Amniotic epithelial cell (primary cell): ENCODE results near the gene SPECC1.

Source experiments
- DNase-seq: peaks from one replicate; pipeline ENCODE4 v3.0.0-alpha.2; 2010; ENCODE audit warnings: low read depth

The SPECC1 gene

DNA sequence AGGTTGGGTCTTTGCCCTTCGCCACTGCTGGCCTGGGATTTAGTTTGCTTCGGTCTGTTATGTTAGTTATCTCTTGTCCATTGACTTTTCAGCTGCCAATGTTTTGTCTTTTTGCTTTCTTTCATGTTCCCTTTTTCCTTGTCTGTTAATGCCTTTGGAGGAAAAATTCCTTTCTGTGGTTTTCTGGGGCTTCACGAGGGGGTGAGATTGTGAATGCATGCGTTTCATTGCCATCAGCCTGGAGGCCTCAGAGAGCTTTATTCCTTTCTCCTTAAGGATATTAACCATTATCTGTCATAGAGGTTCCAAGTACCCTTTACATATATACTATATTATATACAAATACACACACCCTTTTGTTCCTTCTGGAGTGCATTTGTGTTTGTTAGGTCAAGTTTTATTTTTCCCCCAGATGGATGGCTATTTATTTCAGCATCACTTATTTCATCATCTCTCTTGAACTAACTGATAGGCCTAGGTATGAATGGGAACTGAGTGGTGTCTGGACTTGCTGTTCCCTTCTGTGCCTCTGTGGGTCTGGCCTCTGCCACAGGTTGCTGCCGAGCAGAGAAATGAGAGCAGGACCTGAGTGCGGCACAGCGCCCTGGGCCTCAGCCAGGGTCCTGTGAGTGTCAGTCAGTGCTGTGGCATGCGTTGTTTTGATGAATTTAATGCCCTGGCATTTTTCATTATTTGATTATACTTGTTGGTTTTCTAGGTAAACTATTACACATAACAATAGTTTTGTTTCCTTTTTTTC, 264.8 kb downstream of the SPECC1 start:
- DNase-seq, result peak; percentile 39

- peak; percentile 31 for DNase-seq
Observed at GRCh38 chr17:20275653-20276052, 266.5 kb downstream of the SPECC1 start.

DNA sequence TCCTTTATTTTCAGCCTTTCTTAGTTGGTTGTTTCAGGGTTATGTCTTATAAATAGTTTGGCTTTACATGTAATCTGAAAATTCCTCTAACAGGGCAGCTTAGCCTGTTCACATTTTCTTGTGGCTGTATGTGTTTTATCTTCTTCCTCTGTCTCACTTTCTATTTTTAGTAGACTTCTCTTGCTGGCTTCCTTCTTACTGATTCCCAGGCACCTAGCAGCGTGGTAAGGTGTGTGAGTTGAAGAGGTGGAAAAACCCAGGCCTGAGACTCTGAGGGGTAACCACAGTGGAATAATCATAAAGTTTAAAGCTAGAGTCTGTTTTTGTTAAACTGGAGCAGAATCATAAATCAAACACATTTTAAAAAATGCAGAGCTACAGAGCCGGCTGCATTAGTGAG, 267.3 kb downstream of the SPECC1 start:
- no peak for DNase-seq

DNA sequence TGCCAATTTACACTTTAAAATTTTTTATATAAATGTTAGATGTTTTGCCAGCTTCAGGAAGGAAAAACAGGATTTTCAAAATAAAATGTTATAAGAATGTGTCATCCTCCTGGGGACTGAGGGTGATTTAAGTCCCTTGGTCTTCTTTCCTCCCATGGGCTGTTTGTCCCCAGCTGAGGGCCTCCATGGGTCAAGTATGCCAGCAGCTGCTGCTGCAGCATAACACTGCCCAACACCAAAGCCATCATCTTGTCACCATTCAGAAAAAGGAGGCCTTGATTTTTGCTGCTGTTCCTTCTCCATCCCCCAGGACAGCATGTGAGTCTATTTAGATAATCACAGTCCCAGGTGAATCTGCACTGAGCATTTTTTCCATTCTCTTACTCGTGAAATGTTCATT, 269.6 kb downstream of the SPECC1 start:
- no peak for DNase-seq

DNA sequence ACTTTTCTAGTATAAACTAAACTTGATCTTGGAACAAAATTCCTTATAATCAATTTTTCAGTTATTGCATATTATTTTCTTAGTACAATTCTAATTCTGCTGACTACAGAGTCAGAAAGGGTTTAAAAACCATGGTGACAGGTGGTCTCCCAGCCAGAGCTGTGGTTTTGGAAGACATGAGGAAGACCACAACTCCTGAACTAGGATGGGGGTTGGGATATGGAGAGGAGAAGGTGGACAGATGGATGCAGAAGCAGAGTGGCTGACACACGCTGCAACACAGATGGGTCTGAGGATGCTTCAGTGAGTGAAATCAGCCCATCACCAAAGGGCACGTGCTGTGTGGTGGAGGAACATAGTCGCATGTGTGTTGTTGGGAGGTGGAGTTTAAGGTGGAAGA, 270.5 kb downstream of the SPECC1 start:
- DNase-seq, result no peak

DNA sequence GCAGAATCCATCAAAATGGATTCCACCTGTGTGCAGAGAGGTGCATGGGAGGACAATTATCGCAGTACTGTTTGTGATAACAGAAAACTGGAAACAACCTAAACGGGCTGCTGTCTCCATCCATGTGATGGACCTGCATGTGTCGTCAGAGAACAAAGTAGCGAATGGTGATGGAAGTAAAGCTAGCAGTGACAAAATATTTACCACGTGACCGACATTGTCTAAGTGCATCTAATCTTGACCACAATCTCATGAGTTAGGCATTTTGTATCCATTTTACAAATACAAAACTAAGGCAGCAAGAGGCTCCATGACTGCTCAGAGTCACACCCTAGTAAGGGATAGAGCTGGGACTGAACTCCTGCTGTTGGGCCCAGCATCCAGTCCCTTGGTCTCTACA, 270.9 kb downstream of the SPECC1 start:
- no peak for DNase-seq

DNA sequence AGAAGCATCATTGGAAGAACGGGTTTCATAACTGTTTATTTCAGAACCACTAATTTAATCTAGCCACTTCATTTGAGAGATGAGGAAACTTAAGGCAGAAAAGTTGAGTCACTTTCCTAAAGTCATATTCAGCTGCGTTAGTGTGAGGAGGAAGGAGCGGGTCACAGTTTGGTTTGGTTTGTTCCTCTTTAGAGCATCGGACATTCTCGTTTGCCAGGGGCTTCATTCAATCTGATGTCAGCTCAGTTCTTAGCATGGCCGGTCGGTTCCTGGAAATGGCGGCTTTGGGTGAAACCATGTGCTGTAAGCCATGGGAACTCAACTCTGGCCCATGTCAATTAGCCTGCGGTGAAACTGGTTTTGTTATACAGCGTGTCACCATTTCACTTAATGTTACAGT, 271.7 kb downstream of the SPECC1 start:
- DNase-seq, result no peak

DNA sequence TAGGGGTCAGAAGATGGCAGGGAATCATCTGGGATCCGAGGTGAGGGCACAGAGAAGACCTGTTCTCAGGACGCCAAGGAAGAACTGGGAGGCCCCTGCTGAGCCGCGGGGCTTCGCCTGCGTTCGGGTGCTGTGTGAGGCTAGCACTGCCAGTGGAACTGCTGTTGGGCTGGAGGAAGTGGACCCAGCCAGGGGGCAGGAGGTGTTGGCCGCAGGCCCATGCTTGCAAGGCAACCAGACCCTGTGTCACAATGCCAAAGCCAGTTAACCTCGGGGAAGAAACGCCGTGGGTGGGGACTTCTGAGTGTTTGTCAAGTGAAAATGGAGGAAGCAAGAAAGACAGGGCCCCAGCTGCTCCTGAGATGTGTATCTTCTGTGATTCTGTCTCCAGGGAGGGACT, 272.7 kb downstream of the SPECC1 start:
- no peak for DNase-seq

- DNase-seq, result no peak
Observed at GRCh38 chr17:20282526-20283308, 273.6 kb downstream of the SPECC1 start.

DNA sequence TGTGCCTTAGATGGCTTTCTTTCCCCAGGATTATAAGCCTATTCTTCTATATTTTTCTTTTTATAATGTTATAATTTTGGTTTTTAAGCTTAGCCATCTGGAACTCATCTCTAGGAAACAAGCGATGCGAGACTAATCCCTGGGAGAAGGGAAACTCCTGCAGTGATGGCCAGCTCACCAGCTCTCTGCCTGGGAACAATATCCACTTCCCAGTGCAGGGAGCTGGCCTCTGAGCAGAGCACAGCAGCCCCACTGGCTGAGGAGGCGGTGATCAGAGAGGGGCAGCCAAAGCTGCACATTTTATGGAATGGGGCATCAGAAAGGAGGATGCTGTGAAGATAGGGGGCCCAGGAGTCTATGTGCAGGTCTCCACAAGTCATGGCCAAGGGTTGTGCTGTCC, 274.9 kb downstream of the SPECC1 start:
- no peak for DNase-seq

DNA sequence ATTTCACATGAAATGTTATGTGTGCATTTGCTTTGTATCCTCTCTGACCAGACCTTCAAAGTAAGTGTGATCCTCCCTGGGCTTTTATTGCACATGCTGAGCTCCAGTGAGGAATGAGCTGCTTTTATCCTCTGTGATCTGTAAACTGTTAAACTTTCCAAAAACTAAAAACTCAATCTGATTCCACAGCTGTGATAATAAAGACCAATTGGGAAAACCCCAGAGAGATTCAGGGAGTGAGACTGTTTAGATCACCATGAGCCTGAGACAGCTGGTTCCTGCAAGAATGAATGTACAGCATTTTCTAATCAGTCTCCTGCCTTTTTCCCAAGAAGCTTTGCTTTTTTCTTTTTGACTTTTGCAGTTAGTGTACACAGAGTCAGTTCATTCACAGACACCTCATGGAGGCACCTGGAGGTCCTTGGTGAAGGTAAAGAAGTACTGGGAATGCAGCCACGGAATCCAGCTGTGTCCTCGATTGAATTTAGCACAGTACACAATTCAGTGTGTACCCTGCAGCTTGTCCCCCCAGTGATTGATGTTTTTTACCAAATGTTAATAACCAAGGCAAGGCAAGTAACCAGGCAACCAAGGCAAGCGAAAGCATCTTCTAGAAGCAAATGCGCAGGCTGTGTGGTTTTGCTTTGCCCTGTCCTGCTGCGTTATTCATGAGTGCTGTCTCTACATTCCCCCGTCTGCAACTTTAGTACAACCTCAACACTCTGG, 275.6 kb downstream of the SPECC1 start:
- DNase-seq, result no peak

DNA sequence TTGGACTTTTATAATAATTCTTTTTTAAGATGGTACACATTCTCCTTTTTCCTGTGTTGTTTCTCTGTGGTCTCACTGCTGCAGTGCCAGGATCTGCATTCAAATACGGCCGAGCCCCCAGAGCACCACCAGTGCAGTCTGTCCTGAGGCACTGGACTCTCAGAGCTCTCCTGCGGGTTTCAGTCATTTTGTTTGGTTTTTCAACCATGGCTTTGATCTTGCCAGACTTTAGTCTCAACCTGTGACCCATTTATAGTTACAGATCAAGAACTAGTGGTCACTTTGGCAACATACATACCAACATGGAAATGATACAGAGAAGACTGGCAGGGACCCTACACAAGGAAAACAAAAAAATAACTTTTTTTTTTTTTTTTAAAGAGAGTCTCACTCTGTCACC, 280.8 kb downstream of the SPECC1 start:
- no peak for DNase-seq

DNA sequence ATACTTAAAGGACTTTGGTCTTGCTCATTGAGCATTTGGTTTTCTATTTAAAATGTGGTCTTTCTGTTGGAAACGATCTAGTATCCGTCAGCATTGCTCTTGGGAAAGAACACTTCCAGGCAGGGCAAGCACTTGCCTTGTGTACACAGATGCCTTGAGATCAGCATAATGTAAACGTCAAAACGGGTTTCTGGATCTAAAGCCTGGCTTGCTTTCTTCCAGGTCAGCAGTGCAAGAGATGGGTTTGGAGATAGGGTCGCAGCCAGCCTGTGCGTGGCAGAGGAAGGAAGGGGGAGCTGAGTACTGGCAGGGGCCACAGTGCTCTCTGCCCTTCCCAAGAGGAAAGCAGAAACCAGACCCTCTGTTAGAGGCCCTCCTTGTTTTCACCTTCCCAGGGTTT, 282.7 kb downstream of the SPECC1 start:
- peak; percentile 31 for DNase-seq

GRCh38 chr17:20293501-20293900, 284.3 kb downstream of the SPECC1 start:
- no peak for DNase-seq

GRCh38 chr17:20294120-20294519, 285.0 kb downstream of the SPECC1 start:
- no peak for DNase-seq

DNA sequence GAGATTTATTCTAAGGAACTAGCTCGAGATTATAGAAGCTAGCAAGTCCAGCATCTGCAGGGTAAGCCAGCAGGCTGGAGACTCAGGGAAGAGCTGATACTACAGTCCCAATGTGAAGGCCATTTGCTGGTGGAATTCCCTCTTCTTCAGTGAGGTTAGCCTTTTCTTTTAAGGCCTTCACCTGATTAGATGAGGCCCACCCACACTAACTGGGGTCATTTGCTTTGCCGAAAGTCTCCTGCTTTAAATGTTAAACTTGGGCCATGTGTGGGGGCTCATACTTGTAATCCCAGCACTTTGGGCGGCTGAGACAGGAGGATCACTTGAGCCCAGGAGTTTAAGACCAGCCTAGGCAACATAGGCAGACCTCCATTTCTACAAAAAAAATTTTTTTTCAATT, 289.9 kb downstream of the SPECC1 start:
- no peak for DNase-seq

GRCh38 chr17:20300436-20300934, 291.3 kb downstream of the SPECC1 start:
- peak; percentile 91 for DNase-seq

- peak; percentile 72 for DNase-seq
Observed at GRCh38 chr17:20302246-20302917, 293.2 kb downstream of the SPECC1 start.

GRCh38 chr17:20304961-20305360, 295.8 kb downstream of the SPECC1 start:
- no peak for DNase-seq

DNA sequence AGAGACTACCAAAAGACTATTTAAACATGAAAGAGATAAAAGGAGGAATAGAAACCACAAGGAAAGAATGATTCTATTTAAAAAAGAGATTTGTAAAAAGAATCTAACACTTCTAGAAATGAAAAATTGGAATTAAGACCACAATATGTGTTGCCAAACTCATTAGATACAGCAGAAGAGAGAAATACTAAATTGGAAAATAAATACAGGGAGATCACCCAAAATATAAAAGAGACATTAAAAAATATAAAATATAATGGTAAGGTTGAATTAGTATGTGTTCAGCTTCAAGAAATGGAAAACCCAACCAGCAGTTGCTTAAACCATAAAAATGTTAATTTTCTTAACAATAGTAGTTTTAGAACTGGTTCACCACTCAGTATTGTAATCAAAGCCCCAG, 297.8 kb downstream of the SPECC1 start:
- no peak for DNase-seq

- no peak for DNase-seq
Observed at GRCh38 chr17:20307326-20307910, 298.3 kb downstream of the SPECC1 start.

- DNase-seq, result no peak
Observed at GRCh38 chr17:20310481-20310880, 301.3 kb downstream of the SPECC1 start.
